ENCODE results near the gene SOX8.
"Not testable (repeated sequence)": the region's sequence is repeated elsewhere in the genome, so short reads cannot be mapped to it uniquely, and the experiment has no call there.

The SOX8 gene

GRCh38 chr16:955766-956165 is 25.8 kb upstream of the SOX8 start:
- DNase-seq (ENCODE audit: low read depth), result not testable (repeated sequence)

GRCh38 chr16:959232-960040 is 22.1 kb upstream of the SOX8 start:
- no peak for DNase-seq (ENCODE audit: low read depth)

- DNase-seq (ENCODE audit: low read depth), result no peak
Observed at GRCh38 chr16:962366-962765, 19.2 kb upstream of the SOX8 start.

GRCh38 chr16:962901-963814 is 18.4 kb upstream of the SOX8 start:
- no peak for DNase-seq (ENCODE audit: low read depth)

- no peak for DNase-seq (ENCODE audit: low read depth)
Observed at GRCh38 chr16:963913-964312, 17.7 kb upstream of the SOX8 start.

GRCh38 chr16:964356-965035 is 17.1 kb upstream of the SOX8 start:
- DNase-seq (ENCODE audit: low read depth), result peak; percentile 75

- DNase-seq (ENCODE audit: low read depth), result no peak
Observed at GRCh38 chr16:965036-965395, 16.6 kb upstream of the SOX8 start.

GRCh38 chr16:965487-965886 is 16.1 kb upstream of the SOX8 start:
- no peak for DNase-seq (ENCODE audit: low read depth)

- DNase-seq (ENCODE audit: low read depth), result no peak
Observed at GRCh38 chr16:966035-966434, 15.5 kb upstream of the SOX8 start.

- no peak for DNase-seq (ENCODE audit: low read depth)
Observed at GRCh38 chr16:966505-966904, 15.1 kb upstream of the SOX8 start.

- no peak for DNase-seq (ENCODE audit: low read depth)
Observed at GRCh38 chr16:967077-967541, 14.5 kb upstream of the SOX8 start.

GRCh38 chr16:967546-968295 is 13.8 kb upstream of the SOX8 start:
- DNase-seq (ENCODE audit: low read depth), result no peak

- no peak for DNase-seq (ENCODE audit: low read depth)
Observed at GRCh38 chr16:968620-969019, 12.9 kb upstream of the SOX8 start.

- DNase-seq (ENCODE audit: low read depth), result no peak
Observed at GRCh38 chr16:969508-970385, 11.8 kb upstream of the SOX8 start.

- no peak for DNase-seq (ENCODE audit: low read depth)
Observed at GRCh38 chr16:970386-970765, 11.2 kb upstream of the SOX8 start.

GRCh38 chr16:970766-971581 is 10.6 kb upstream of the SOX8 start, which contains the start of gene LMF1:
TSS of gene LMF1 (minus strand) at chr16:970984. CDS start at chr16:970980, 4 bp downstream.
- peak; percentile 91 for DNase-seq (ENCODE audit: low read depth)

GRCh38 chr16:971582-971905 is 10.0 kb upstream of the SOX8 start:
- no peak for DNase-seq (ENCODE audit: low read depth)

GRCh38 chr16:971981-972315 is 9.6 kb upstream of the SOX8 start:
- no peak for DNase-seq (ENCODE audit: low read depth)

- DNase-seq (ENCODE audit: low read depth), result no peak
Observed at GRCh38 chr16:972316-973002, 9.1 kb upstream of the SOX8 start.

GRCh38 chr16:973366-973765 is 8.2 kb upstream of the SOX8 start:
- DNase-seq (ENCODE audit: low read depth), result no peak
